Measurements from ENCODE around the gene CXCL17.
"Not testable (repeated sequence)": the region's sequence is repeated elsewhere in the genome, so short reads cannot be mapped to it uniquely, and the experiment has no call there.

CXCL17 gene, protein sequence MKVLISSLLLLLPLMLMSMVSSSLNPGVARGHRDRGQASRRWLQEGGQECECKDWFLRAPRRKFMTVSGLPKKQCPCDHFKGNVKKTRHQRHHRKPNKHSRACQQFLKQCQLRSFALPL

DNA sequence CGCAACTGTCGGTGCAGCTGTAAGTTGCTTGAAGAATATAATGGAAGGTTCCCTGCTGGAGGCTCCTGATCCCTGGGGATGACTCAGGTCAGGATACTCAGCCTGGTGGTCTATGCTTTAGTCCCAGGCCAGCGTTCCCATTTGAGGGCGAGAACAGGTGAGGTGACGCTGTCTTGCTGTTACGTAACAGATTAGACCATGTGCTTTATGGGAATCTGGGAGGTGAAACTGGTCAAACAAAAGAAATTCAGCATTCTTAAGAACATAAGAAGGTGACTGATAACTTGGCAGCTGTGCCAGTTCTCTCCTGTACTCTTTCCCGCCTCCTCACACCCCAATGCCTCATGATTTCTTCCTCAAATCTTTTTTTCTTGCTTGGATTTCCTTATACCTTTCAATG is at the start of gene CXCL17:
Gene CXCL17 (minus strand): TSS at position 114 of the 400 bp plus-strand sequence. CDS start 114 bp downstream, outside the sequence.
- DNase-seq (ENCODE audit: low spot score), result no peak
- Histone ChIP-seq H3K4me1 (ENCODE audit: insufficient read depth, poor library complexity, severe bottlenecking) (peaks cover 3% of the 10 kb centered on the region), H3K4me3 (ENCODE audit: severe bottlenecking) (no peak within 1 kb of the TSS), H3K27me3 (ENCODE audit: insufficient read depth, poor library complexity, severe bottlenecking) (no peaks in the 10 kb centered on the region), H3K9me3 (ENCODE audit: severe bottlenecking) (no peaks in the 10 kb centered on the region), H3K36me3 (ENCODE audit: low read depth) (no peaks in the 10 kb centered on the region), H3K27ac (ENCODE audit: poor library complexity, severe bottlenecking) (no peak within 1 kb of the TSS)
- no peak for ATAC-seq (ENCODE audit: low read depth)
- TF ChIP-seq, protein P1, sequence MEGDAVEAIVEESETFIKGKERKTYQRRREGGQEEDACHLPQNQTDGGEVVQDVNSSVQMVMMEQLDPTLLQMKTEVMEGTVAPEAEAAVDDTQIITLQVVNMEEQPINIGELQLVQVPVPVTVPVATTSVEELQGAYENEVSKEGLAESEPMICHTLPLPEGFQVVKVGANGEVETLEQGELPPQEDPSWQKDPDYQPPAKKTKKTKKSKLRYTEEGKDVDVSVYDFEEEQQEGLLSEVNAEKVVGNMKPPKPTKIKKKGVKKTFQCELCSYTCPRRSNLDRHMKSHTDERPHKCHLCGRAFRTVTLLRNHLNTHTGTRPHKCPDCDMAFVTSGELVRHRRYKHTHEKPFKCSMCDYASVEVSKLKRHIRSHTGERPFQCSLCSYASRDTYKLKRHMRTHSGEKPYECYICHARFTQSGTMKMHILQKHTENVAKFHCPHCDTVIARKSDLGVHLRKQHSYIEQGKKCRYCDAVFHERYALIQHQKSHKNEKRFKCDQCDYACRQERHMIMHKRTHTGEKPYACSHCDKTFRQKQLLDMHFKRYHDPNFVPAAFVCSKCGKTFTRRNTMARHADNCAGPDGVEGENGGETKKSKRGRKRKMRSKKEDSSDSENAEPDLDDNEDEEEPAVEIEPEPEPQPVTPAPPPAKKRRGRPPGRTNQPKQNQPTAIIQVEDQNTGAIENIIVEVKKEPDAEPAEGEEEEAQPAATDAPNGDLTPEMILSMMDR (IDR thresholded peaks at IDR 0.05; ENCODE audit: poor library complexity, severe bottlenecking), result no peak

DNA sequence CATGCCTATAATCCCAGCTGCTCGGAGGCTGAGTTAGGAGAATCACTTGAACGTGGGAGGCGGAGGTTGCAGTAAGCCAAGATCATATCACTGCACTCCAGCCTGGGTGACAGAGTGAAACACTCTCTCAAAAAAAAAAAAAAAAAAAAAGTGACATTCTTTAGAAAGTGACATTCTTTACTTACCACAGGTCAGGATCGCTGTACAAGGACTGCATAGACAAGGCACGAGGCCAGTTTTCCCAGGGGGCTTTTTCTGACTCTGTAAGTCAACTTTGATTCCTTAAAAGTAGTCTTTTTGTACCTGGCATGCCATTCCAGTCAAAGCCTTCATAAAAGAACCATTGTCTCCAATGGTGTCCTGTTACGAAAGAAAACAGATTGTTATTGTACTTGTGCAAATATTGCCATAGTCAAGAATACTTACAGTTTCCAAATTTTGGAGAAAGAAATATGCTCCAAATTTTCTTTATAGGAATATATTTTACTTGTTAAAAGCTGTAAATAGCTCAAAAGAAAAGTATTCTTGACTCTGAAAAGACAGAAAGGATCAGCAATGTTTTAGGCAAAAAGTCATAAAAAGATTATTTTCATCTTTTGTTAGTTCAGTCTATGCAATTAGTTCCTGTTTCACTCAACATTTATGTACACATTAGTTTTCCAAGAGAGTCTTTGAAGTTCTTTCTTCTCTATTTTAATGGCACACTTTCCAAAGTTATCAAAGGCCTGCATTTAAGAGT is 46.2 kb upstream of the CXCL17 start:
- no peaks in the 10 kb centered on the region for H3K27me3 ChIP-seq (ENCODE audit: insufficient read depth, poor library complexity, severe bottlenecking)
- H3K27ac ChIP-seq (ENCODE audit: poor library complexity, severe bottlenecking), result no peak overlapping the region
- no peaks in the 10 kb centered on the region for H3K36me3 ChIP-seq (ENCODE audit: low read depth)
- H3K4me3 ChIP-seq (ENCODE audit: severe bottlenecking), result no peak overlapping the region
- no peaks in the 10 kb centered on the region for H3K4me1 ChIP-seq (ENCODE audit: insufficient read depth, poor library complexity, severe bottlenecking)
- ATAC-seq (ENCODE audit: low read depth) (no peak), DNase-seq (ENCODE audit: low spot score) (no peak)
- no peaks in the 10 kb centered on the region for H3K9me3 ChIP-seq (ENCODE audit: severe bottlenecking)
- TF ChIP-seq, protein P1 (IDR thresholded peaks at IDR 0.05; ENCODE audit: poor library complexity, severe bottlenecking), result no peak

DNA sequence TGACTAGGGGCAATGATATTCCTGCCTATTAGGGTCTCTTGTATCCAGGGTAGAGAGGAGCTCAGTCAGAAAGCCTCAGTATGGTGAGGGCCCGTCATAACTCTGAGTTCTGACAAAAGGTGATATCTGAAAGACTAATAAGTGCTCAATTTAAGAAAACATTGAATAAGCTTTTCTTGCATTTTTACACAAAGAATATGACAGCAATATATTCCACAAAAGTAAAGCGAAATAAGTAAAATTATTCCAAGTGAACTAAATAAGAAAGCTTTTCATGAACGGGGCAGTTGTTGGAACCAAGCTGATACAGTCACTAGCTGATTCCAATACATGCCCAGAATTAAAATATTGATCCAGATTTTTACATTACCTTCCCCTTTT is 45.0 kb upstream of the CXCL17 start:
- no peaks in the 10 kb centered on the region for H3K9me3 ChIP-seq (ENCODE audit: severe bottlenecking)
- DNase-seq (ENCODE audit: low spot score), result no peak
- no peak for ATAC-seq (ENCODE audit: low read depth)
- no peaks in the 10 kb centered on the region for H3K4me1 ChIP-seq (ENCODE audit: insufficient read depth, poor library complexity, severe bottlenecking)
- no peak overlapping the region for H3K27ac ChIP-seq (ENCODE audit: poor library complexity, severe bottlenecking)
- H3K27me3 ChIP-seq (ENCODE audit: insufficient read depth, poor library complexity, severe bottlenecking), result no peaks in the 10 kb centered on the region
- TF ChIP-seq, protein P1 (IDR thresholded peaks at IDR 0.05; ENCODE audit: poor library complexity, severe bottlenecking), result no peak
- no peaks in the 10 kb centered on the region for H3K36me3 ChIP-seq (ENCODE audit: low read depth)
- H3K4me3 ChIP-seq (ENCODE audit: severe bottlenecking), result no peak overlapping the region

DNA sequence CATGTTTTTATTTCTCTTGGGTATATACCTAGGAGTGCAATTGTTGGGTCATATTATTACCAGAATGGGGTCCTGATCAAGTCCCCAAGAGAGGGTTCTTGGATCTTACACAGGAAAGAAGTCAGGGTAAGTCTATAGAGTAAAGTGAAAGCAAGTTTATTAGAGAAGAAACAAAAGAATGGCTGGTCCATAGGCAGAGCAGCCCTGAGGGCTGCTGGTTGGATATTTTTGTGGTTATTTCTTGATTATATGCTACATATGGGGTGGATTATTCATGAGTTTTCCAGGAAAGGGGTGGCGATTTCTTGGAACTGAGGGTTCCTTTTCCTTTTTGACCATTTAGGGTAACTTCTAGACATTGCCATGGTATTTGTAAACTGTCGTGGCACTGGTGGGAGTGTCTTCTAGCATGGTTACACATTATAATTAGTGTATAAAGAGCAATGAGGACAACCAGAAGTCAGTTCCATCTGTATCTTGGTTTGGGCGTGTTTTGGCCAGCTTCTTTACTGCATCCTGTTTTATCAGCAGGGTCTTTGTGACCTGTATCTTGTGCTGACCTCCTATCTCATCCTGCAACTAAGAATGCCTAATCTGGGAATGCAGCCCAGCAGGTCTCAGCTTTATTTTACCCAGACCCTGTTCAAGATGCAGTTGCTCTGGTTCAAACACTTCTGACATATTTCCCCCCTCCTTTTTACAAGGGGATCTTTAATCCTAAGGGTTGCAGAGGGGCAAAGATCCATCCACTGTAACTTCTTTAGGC is 44.5 kb upstream of the CXCL17 start:
- no peak overlapping the region for H3K4me3 ChIP-seq (ENCODE audit: severe bottlenecking)
- H3K4me1 ChIP-seq (ENCODE audit: insufficient read depth, poor library complexity, severe bottlenecking), result no peaks in the 10 kb centered on the region
- DNase-seq (ENCODE audit: low spot score) (no peak), ATAC-seq (ENCODE audit: low read depth) (no peak)
- H3K27me3 ChIP-seq (ENCODE audit: insufficient read depth, poor library complexity, severe bottlenecking), result no peaks in the 10 kb centered on the region
- H3K27ac ChIP-seq (ENCODE audit: poor library complexity, severe bottlenecking), result no peak overlapping the region
- no peaks in the 10 kb centered on the region for H3K9me3 ChIP-seq (ENCODE audit: severe bottlenecking)
- H3K36me3 ChIP-seq (ENCODE audit: low read depth), result no peaks in the 10 kb centered on the region
- TF ChIP-seq, protein P1 (IDR thresholded peaks at IDR 0.05; ENCODE audit: poor library complexity, severe bottlenecking), result no peak

DNA sequence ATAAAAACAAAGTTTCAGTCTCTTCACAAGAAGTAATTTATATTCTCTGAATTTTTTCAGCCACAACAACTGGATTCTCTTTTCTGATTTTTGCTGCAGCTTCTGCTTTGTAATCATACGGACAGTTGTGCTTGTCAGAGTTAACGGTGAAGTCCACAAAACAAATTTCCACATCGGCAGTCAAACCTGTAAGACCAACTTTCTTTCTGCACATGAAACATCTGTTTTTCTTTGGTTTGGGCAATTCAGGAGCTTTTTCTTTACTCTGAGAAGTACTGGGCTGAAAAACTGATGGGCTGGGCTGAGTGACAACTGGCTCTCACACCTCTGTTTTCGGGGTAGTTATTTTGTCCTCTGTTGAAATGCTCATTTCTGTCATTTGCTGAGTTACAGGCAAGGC is 42.3 kb upstream of the CXCL17 start:
- H3K4me1 ChIP-seq (ENCODE audit: insufficient read depth, poor library complexity, severe bottlenecking); ATAC-seq (ENCODE audit: low read depth); DNase-seq (ENCODE audit: low spot score); H3K4me3 ChIP-seq (ENCODE audit: severe bottlenecking); H3K27ac ChIP-seq (ENCODE audit: poor library complexity, severe bottlenecking); H3K27me3 ChIP-seq (ENCODE audit: insufficient read depth, poor library complexity, severe bottlenecking); H3K9me3 ChIP-seq (ENCODE audit: severe bottlenecking); H3K36me3 ChIP-seq (ENCODE audit: low read depth): not testable (repeated sequence)

All from RWPE2 (cell line).